K562 (cell line): ENCODE data around the gene FOCAD. TPM values are rescaled to one million over a fixed set of nuclear protein-coding genes. Genes with fewer than 3 reads are reported as not detected.

Experiments used
- ATAC-seq: fragments of 200-7000 bp; cut with Tn5 transposase; 3 replicates; pipeline ENCODE4 v1.9.1; 2020; ENCODE audit warnings: moderate library complexity
- BruUV-seq: library from RNA; stranded (reverse); fragments of 400-500 nt; replicated peaks from 2 replicates; lab custom pipeline; 2021; lab: Mats Ljungman, UMichigan
- CTCF ChIA-PET: fragments of 300-600 bp; formaldehyde crosslinking; extraction: SDS; loops from one replicate; lab custom pipeline; 2021; ENCODE audit warnings: low intra/inter-chr PET ratio; lab: Yijun Ruan, JAX
- POLR2A ChIA-PET: fragments of 300-600, 350-650 bp; sonication (Branson Sonifier 250); formaldehyde crosslinking; extraction: SDS; loops from one replicate; lab custom pipeline; 2021; ENCODE audit warnings: antibody characterized with exemption, inconsistent platforms; lab: Yijun Ruan, JAX
- DNase-seq, 4 experiments: peaks; one replicate each; pipeline versions ENCODE4 v3.0.0 to v3.0.0-alpha.2; 2011 to 2018; ENCODE audit warnings: low spot score in 3 of 4, mixed read lengths in 3 of 4; ENCODE audit errors: extremely low read depth in 1 of 4
- FAIRE-seq: peaks from 2 replicates; lab custom pipeline; 2011; peaks lifted over from hg19 to GRCh38; lab: Jason Lieb, UNC
- H2AFZ ChIP-seq: 2 replicates; pipeline ENCODE4 v1.6.0; 2011; ENCODE audit warnings: low read depth, low read length, control low read depth, inconsistent platforms
- H3K27ac ChIP-seq: fragments of 200-600 bp; 3 replicates; pipeline ENCODE4 v1.8.0; 2011; ENCODE audit warnings: low read depth, mild to moderate bottlenecking, control low read depth, inconsistent platforms, low read length, moderate library complexity, mixed read lengths; ENCODE audit errors: extremely low read depth
- H3K27me3 ChIP-seq, 2 experiments: fragments of 300-600 bp in 1 of 2; 2 replicates in 1 of 2; 3 replicates in 1 of 2; pipeline versions ENCODE4 v1.6.0 to v1.8.0; 2011; ENCODE audit warnings: inconsistent platforms in 2 of 2, low read length in 2 of 2, mild to moderate bottlenecking in 1 of 2, mixed read lengths in 1 of 2, moderate library complexity in 1 of 2; ENCODE audit not compliant: control insufficient read depth in 2 of 2, insufficient read depth in 2 of 2
- H3K36me3 ChIP-seq: fragments of 300-600 bp; 3 replicates; pipeline ENCODE4 v1.8.0; 2011; ENCODE audit warnings: mild to moderate bottlenecking, low read length, inconsistent platforms; ENCODE audit not compliant: control insufficient read depth, insufficient read depth
- H3K4me1 ChIP-seq, 2 experiments: fragments of 200-600 bp in 1 of 2; replicated peaks in 1 of 2; 2 replicates in 1 of 2; 3 replicates in 1 of 2; pipeline versions ENCODE4 v1.5.1 to v1.8.0; 2011; ENCODE audit warnings: inconsistent platforms in 2 of 2, low read length in 2 of 2, mild to moderate bottlenecking in 1 of 2, mixed read lengths in 1 of 2, moderate library complexity in 1 of 2; ENCODE audit not compliant: control insufficient read depth in 2 of 2, insufficient read depth in 2 of 2
- H3K4me2 ChIP-seq: 2 replicates; pipeline ENCODE4 v1.6.1; 2011; ENCODE audit warnings: low read length, control low read depth, inconsistent platforms, mixed read lengths; ENCODE audit not compliant: insufficient read depth
- H3K4me3 ChIP-seq: fragments of 200-600 bp; sonication (generic), shearing (Covaris generic); 2 replicates; pipeline ENCODE4 v1.5.1; 2016; ENCODE audit warnings: control low read depth, inconsistent platforms
- H3K79me2 ChIP-seq: fragments of 200-600 bp; 3 replicates; pipeline ENCODE4 v1.8.0; 2011; ENCODE audit warnings: low read length, inconsistent platforms; ENCODE audit not compliant: control insufficient read depth, insufficient read depth
- H3K9ac ChIP-seq, 2 experiments: 2 replicates each; pipeline versions ENCODE4 v1.6.0 to v1.6.1; 2011; ENCODE audit warnings: low read depth in 2 of 2, low read length in 2 of 2, control low read depth in 1 of 2, inconsistent platforms in 1 of 2, mild to moderate bottlenecking in 1 of 2, mixed read lengths in 1 of 2; ENCODE audit not compliant: insufficient read depth in 1 of 2
- H3K9me1 ChIP-seq: one replicate; pipeline ENCODE4 v1.6.0; 2011; ENCODE audit warnings: inconsistent platforms, mild to moderate bottlenecking, low read length, moderate library complexity; ENCODE audit not compliant: control insufficient read depth, insufficient read depth
- H3K9me3 ChIP-seq: replicated peaks from 2 replicates; pipeline ENCODE4 v1.5.1; 2011; ENCODE audit warnings: low read depth, low read length, inconsistent platforms; ENCODE audit not compliant: control insufficient read depth, insufficient read depth
- H4K20me1 ChIP-seq: replicated peaks from 2 replicates; pipeline ENCODE4 v1.6.1; 2011; ENCODE audit warnings: low read length, inconsistent platforms, mixed read lengths; ENCODE audit not compliant: control insufficient read depth, insufficient read depth
- HDAC1 ChIP-seq, 2 experiments: fragments of 450-650 bp; IDR thresholded peaks; 2 replicates each; pipeline ENCODE4 v1.6.1; 2016 to 2017; ENCODE audit warnings: inconsistent platforms in 1 of 2, mild to moderate bottlenecking in 1 of 2, moderate library complexity in 1 of 2
- SUPT5H ChIP-seq: fragments of 450-650 bp; IDR thresholded peaks from 2 replicates; pipeline ENCODE4 v1.6.1; 2016
- USF1 ChIP-seq: sonication (generic); formaldehyde crosslinking; IDR thresholded peaks from 2 replicates; pipeline ENCODE4 v1.9.0; 2022; ENCODE audit warnings: mild to moderate bottlenecking, missing genetic modification reagents
- ZNF830 ChIP-seq: fragments of 250-450 bp; sonication (Bioruptor Pico); IDR thresholded peaks from 2 replicates; pipeline ENCODE4 v1.5.0; 2021; ENCODE audit warnings: mild to moderate bottlenecking
- WGBS: fragments of 100-300 bp; shearing (Covaris generic); methylation state at CpG from one replicate; pipeline ENCODE4 v1.1.6; 2016; ENCODE audit warnings: low coverage, mixed read lengths; ENCODE audit not compliant: insufficient coverage; ENCODE audit errors: missing lambda C conversion rate; 5-methylcytosine and 5-hydroxymethylcytosine counted together
- in situ Hi-C: fragments of 300-500 bp; cut with MboI; formaldehyde crosslinking; loops from 4 replicates; pipeline ENCODE4 v1.15.0; 2018; ENCODE audit warnings: inconsistent platforms, mixed read lengths
- intact Hi-C: fragments of 100-400 bp; cut with micrococcal nuclease; formaldehyde crosslinking; loops from 2 replicates; pipeline ENCODE4 v1.14.2; 2022
- polyA plus RNA-seq, 8 experiments: library from polyadenylated mRNA; depleted of rRNA in 4 of 8; stranded (reverse) in 5 of 8; unstranded in 3 of 8; fragments of >200 nt; fragmentation: Nextera tagmentation in 2 of 8; fragmentation: Illumina TruSeq in 1 of 8; extraction: Ambion mirVana in 2 of 8; extraction: Trizol in 1 of 8; gene quantifications; 2 replicates each; pipeline versions ENCODE4 v1.2.1 to v1.2.3, GENCODE V29; 2011 to 2014; ENCODE audit warnings: inconsistent platforms in 1 of 8, missing spikeins in 1 of 8
- total RNA-seq, 7 experiments: library from RNA; depleted of rRNA in 6 of 7; stranded (reverse); fragments of >200 nt in 6 of 7; fragmentation: Illumina TruSeq in 2 of 7; extraction: Trizol in 2 of 7; gene quantifications; 2 replicates each; pipeline versions ENCODE4 v1.2.1 to v1.2.3, GENCODE V29; 2011 to 2021; ENCODE audit warnings: low replicate concordance in 1 of 7

The FOCAD gene
- total and polyA plus RNA-seq, 9 of the 15 experiments (the other 6 are each of a cell fraction or from before 2014, with no cell fraction given), result 0.13 to 2.4 (median 1.6) TPM

GRCh38 chr9:20984506-20984905 is 300.4 kb downstream of the FOCAD start (continued):
- no peak for TF ChIP-seq USF1 (CRISPR knock-in tag)
- no peak for TF ChIP-seq ZNF830 (CRISPR knock-in tag)
- TF ChIP-seq SUPT5H, result no peak
- TF ChIP-seq, all 486 proteins: peak for 0

- CTCF ChIA-PET, result no interaction called here
- H2AFZ ChIP-seq, result no peak overlapping the region
- no peaks in the 10 kb centered on the region for H4K20me1 ChIP-seq
- intact Hi-C loops (no loop called here), in situ Hi-C loops (no loop called here)
- H3K36me3 ChIP-seq, result no peaks in the 10 kb centered on the region
- TF ChIP-seq HDAC1 (IDR thresholded peaks at IDR 0.05), result no peak
- no peak overlapping the region for H3K27ac ChIP-seq
- ATAC-seq, result no peak
- no CpG with 5 or more reads among the region's 6 CpGs for WGBS
- FAIRE-seq, result no peak
- no TSS peak for BruUV-seq
- no peaks in the 10 kb centered on the region for H3K79me2 ChIP-seq
- H3K27me3 ChIP-seq, result no peaks in the 10 kb centered on the region
- no peak overlapping the region for H3K4me2 ChIP-seq
- DNase-seq, result no peak
- POLR2A ChIA-PET, result no interaction called here
- H3K9me1 ChIP-seq, result no peaks in the 10 kb centered on the region
- no peak overlapping the region for H3K9ac ChIP-seq
- H3K9me3 ChIP-seq, result no peaks in the 10 kb centered on the region
- no peaks in the 10 kb centered on the region for H3K4me1 ChIP-seq
- H3K4me3 ChIP-seq, result no peak overlapping the region
These were observed 302.0 kb downstream of the FOCAD start for GRCh38 chr9:20985851-20986600.
